ENCODE data around the gene CLCN1.
"Not testable (repeated sequence)": the region's sequence is repeated elsewhere in the genome, so short reads cannot be mapped to it uniquely, and the experiment has no call there.

CLCN1 gene

DNA sequence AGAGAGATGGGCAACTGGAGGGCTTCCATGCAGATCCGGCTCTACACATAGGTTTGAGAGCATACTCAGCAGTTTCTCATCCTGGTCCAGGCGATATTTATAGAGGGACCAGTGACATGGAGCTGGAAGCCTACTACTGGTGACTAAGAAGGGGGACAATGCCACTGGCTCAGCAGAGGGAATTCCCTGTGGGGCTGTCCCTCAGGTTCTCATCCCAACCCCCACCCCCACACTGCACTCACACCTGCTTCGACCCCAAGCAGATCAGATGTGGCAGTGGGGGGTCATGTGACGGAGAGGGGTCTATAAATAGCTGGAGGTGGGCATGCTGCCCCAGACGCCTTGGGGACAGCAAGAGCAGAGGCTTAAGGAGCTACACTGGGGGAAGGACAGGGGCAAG is at the start of gene CLCN1:
TSS of gene CLCN1 (plus strand) at position 336 of the 400 bp plus-strand sequence. CDS start 102 bp downstream, outside the sequence.
- no peak for DNase-seq

DNA sequence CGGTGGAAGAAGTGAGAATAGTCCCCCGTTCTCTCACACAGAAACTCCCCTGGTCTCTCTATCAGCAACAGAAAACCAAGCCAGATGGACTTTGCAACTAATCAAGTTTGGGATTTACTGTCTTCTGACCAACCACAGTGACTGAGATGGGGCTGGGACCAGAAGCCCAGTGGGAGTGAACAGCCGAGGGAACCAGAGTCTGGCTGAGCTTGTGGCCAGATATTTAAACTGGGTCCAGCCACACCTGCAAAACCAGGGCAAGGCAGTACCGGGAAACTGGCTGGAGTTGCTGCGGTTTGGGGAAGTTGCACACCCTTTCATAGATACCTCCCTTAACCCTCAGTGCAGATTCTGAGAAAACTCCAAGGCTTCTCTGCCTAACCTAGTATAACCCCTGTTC is 46.7 kb upstream of the CLCN1 start:
- no peak for DNase-seq

DNA sequence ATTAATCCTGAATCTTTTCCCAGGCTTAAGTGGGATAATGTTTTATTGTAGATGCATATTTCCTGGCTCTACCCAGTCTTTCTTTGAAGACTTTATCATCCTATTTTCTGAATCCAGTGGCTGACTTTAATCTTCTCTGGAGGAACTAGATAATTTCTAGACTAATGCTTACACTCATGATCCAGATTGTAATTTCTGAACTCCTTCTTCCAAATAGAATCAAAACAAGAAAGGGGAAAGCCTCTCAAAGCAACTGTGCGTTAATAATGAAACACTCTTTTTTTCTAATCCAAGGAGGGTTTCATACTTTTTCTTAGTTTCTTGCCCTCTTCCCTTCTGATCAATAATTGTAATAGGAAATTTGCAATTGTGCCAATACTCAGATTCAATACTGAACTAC is 44.7 kb upstream of the CLCN1 start:
- no peak for DNase-seq

DNA sequence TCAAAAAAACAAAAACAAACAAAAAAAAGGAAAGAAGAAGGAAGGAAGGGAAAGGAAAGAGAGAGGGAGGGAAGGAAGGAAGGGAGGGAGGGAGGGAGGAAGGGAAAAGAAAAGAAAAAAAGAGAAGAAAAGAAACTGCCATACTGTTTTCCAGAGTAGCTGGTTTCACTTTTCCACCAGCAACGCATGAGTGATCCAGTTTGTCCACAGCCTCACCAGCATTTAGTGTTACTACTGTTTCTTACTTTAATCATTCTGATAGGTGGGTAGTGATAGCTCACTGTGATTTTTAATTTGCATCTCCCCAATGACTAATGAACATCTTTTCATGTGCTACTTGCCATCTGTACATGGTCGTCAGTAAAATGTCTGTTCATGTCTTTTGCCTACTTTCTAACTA is 43.0 kb upstream of the CLCN1 start:
- DNase-seq: no peak

DNA sequence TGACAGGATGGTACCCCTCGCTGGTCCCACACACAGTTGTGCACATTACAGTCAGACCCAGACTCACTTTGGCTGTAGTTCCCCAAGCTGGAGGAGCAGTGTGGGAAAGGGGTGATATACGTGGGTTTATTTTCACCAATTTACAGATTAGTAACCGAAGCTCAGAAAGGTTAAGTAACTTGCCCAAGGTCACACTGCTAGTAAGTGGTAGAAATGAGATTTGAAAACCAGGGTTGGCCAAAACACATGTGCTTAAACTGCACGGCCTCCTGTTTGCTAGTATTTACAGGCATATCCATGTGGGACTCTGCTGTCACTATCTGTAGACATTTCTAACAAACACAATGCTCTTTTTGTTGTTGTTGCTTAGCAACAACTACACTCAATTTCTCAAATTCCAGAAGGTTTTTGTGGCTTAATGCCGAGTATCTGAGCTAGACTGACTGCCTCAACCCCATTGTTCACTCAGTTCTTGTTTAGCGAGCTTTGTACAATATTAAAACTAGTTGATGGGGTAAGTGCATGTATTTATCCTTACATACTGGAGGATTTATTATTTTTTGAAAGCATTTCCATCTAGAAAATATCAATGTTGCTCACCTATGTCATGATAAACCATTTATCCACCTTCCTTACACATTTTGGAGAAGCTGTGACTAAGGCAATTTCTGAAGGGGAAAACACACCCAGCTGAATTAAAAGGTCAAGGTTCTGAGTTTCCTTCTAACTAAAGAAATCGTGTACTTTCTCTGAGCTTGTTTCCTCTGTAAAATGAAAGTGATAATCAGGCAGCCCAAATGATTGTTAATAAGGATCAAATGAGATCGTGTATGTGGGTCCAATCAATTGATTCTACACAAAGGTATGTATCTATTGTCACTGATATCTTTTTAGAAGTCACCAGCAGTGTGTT is 36.5 kb upstream of the CLCN1 start:
- DNase-seq: no peak

DNA sequence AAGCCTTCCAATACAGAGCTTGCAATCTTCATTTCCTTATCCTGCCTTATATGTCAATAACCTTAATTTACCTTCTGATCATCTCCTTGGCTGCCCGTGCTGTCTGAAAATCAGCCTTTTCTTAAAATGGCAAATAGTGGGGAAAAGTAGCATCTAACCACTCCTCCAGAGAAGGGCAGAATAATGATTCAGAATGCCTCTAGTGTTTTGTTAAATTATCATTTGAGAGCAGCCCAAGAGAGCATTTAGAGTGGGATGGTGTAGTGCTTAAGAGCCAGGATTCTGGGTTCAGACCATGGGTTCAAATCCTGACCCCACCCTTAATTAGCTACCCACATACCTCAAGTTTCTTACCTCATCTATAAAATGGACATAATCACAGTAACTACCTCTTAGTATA is 35.8 kb upstream of the CLCN1 start:
- DNase-seq: no peak

DNA sequence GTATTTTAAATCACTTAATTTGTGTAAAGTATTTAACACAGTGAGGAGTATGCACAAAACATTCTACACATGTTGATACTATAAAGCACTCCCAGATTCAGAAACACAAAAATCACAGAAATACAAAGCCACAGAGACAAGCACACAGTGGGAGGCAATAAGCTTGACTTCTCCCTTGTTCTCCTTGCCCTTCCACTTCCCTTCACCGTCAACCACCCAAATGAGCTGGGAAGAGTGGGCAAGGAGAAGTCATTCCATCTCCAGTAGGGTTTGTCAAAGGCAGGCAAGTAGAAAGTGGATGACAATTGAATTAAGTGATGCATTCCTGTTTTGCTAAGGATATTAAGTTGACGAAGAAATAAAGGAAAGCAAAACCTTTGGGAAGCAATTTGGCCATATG is 35.3 kb upstream of the CLCN1 start:
- no peak for DNase-seq

DNA sequence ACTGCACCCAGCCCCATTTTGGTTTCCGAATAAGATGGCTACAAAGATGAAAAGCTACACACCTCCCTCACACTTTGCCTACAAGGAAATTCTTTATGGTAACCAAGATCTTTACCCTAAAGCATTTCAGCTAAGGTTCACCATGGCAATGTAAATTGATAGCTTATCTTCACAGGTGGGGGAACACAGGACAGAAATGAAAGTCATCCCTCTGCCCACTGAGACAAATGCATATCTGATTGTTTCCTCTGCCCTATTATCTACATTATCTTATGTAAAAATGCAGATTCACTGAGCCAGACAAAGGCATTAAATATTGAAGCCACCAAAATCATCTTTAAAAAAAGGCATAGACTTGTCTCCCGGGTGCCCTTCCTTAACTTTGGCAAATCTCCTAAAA is 34.4 kb upstream of the CLCN1 start:
- DNase-seq: no peak

DNA sequence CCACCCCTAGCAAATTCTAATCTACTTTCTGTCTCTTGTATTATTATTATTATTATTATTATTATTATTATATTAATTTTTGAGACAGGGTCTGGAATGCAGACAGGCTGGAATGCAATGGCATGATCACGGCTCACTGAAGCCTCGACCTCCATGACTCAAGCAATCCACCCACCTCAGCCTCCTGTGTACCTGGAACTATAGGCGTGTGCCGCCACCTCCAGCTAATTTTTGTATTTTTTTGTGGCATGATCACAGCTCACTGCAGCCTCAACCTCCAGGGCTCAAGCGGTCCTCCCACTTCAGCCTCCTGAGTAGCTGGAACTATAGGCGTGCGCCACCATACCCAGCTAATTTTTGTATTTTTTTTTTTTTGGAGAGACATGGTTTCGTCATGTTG is 33.8 kb upstream of the CLCN1 start:
- no peak for DNase-seq

DNA sequence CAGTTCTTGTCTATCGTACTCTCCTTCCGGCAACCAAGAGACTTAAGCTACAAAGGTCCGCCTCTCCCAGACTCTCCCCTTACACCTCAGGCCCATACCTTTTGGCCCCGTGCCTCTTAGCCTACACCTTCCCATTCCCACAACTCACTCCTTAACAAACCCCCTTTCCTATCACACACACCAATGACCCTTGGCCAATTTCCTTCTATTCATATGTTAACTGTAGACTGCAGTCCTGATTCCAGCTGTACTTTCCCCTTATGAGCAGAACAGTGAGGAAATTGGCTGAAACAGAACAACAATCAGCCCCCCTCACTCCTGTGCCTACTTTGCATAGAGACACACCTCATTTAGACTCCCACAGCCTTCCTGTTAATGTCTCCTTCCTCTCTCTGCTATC is 32.5 kb upstream of the CLCN1 start:
- no peak for DNase-seq

DNA sequence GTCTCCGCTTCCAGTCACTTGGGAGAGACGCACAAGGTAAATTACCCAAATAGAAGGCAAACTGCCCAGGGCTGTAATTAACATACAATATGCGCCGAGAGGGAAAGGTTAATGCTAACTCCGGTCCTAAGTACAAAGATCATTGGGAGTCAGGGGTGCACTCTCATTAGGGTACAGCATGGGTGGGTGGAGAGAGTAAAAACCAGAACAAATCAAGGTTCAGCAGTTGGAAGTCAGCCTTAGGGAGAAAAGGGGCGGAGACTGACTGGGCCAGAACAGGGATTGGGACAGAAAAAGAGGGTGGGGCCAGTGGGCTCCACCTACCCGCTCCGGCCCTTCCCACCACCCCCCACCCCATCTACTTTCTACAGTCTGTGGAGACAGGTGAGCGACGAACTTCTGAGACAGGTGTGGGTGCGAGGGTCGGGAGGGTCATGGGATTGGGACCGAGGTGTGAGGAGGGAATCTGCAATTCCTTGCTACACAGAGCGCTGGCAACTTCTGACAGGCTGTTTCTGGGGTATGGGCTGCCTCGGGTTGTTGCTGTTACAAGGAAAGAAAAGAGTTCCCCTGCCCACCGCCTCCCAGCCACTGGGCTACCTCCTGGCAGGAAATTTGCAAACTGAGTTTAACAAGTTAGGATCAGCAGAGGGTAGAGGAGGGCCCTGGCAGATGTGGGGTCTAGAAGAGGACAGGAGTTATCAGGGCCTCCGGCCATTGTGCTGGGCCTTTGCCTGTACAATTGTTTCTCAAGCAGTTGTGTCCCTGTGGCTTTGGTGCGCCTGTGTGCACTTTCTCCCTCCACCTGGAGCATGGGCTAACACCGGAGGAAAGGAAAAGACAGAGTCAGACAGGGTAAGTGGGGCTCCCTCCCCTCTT is 31.1 kb upstream of the CLCN1 start, which contains the start of gene TMEM139:
TSS of gene TMEM139 (plus strand) at position 368 of the 879 bp plus-strand sequence. CDS start 1,000 bp downstream, outside the sequence.
- DNase-seq: peak; percentile 8

DNA sequence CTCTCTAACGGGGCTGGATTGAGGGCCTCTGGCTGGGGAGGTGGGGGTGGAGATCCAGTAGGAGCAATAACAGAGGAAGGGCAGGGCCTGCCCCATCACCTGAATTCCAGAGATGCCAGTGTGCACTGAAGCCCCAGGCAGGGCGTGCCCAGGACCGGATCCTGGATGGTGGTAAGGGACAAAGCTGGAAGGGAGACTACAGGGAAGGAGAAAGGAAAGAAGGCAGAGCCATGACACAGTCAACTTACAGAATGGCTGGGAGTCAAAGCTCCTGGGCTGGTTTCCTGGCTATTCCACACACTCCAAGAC is 30.5 kb upstream of the CLCN1 start:
- no peak for DNase-seq

DNA sequence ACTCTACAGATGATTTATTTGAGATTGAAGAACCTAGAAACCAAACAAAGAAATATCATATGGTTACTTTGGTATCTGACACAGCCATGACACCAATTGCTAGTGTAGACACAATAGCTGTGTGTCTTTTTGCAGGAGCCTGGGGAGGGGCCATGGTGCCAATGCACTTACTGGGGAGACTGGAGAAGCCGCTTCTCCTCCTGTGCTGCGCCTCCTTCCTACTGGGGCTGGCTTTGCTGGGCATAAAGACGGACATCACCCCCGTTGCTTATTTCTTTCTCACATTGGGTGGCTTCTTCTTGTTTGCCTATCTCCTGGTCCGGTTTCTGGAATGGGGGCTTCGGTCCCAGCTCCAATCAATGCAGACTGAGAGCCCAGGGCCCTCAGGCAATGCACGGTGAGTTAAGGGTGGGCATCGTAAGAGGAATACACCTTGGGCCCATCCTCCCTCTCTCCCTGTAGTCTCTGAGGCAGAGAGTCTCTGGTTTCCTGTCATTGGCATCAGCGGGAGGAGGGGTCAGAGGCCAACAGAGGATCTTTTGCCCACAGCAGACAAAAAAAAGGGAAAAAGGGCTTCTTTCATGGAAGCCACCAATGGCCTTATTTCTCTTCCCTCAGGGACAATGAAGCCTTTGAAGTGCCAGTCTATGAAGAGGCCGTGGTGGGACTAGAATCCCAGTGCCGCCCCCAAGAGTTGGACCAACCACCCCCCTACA is 29.9 kb upstream of the CLCN1 start:
- DNase-seq: no peak

DNA sequence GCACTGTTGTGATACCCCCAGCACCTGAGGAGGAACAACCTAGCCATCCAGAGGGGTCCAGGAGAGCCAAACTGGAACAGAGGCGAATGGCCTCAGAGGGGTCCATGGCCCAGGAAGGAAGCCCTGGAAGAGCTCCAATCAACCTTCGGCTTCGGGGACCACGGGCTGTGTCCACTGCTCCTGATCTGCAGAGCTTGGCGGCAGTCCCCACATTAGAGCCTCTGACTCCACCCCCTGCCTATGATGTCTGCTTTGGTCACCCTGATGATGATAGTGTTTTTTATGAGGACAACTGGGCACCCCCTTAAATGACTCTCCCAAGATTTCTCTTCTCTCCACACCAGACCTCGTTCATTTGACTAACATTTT is 29.4 kb upstream of the CLCN1 start:
- DNase-seq: no peak

DNA sequence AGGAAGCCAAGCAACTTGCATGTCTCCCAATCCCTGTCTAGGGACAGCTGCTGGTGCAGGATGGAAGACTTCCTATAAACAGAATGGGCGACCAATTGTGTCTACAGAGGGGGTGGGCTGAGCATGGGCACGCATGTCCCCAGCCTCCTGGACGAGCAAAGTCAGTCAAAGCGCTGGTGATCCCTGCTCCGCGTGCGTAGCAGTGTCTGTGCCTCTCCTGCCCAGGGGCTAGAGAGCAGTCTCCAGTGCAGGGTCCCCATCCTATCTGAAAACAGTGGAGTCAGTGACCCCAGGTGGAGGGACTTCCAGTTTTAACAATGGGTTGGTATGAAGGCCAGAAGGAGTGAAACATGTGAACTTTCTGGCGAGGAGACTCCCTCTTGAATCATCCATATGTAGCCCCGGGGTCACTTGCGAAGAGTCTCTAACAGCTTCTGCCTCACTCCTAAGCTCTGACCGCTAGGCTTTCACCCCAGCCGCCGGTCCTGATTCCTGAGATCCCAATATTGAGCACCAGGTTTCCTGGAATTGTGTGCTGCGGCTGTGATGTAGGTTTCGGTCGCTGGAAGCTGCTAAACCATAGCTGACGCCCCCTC is 28.5 kb upstream of the CLCN1 start:
- no peak for DNase-seq

DNA sequence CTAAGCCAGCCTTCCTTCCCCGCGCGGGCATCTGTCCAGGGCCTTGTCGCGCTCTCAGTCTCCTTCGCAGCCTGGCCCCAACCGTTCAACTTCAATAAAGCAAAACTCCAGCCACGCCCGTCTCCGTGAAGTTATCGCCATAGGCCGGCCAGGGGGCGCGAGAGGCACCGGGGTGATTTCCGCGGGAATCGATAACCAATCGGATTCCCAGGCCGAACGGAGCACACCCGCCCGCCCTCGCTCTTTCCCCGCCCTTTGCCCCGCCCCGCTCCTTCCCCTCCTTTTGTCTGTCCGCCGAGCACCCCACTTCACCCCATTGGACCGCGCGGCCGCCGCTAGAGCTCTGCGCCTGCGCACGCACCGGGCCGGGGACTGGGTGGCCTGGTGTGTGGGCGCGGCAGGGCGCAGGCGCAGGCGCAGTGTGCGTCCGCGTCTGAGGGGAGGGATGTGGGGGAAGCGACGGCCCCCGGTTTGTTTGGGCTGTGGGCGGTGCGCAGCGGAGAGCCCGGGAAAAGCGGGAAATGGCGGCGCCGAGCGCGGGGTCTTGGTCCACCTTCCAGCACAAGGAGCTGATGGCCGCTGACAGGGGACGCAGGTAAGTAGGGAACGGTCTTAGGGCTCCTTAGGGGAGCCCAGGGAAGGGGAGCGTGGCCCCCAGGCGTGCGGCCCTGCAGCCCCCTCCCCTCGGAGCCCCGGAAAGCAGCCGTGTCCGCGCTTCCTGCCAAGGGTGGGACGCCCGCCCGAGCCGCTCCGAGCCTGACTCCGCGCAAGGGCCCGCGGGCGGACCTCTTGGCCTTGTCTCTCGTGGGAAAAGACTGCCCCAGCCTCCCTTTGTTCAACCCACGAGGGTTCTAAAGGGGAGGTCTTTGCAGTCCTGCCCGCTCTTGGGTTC is 27.7 kb upstream of the CLCN1 start, which contains the start of gene CASP2:
TSS of gene CASP2 (plus strand) at position 417 of the 892 bp plus-strand sequence. CDS start at position 522, 105 bp downstream.
- DNase-seq: peak; percentile 91

DNA sequence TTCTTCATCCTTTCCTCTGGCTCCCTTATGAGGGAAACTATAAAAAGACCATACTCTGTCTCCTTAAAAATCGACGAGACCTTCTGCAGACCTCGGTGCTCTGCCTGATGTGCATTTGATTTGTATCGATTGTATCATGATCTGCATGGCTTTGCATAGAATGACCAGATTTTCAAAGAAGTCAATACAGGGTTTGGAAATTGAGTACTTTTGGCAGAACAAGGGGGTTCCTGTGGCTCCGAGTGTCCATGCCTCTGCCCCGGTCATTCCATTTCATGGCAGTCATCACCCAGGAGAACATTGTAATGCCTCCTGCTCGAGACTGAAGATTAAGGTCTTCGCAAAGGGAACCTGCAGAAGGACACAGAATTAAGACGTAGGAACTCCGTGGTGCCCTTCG is 27.1 kb upstream of the CLCN1 start:
- DNase-seq: no peak

DNA sequence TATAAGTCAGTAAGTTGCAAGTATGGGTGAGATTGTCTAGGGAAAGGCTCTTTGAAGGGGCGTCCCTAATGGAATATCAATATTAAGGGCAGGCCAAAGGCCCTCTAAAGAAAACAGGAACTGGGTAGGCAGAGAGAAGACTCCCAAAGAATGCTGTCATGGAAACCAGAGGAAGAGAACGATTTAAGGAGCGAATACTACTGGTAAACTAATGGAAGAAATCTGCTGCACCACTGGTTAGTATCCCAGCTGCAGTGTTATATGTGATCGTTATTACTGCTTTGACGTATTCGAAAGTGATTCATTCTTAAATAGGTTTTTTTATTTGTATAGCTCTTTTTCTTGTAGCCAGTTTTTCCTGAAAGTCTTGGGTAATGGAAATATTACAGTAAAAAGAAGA is 26.5 kb upstream of the CLCN1 start:
- no peak for DNase-seq

DNA sequence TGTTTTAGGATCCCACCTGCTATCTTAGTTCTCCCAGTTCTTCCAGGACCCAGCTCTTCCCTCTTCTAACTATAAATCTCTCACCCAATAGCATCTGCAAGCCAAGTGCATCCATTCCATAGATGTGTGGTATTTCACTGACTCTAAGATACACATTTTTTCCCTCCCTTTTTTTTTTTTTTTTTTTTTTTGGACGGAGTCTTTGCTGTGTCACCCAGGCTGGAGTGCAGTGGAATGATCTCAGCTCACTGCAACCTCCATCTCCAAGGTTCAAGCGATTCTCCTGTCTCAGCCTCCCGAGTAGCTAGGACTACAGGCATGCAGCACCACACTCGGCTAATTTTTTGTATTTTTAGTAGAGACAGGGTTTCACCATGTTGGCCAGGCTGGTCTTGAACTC is 26.0 kb upstream of the CLCN1 start:
- DNase-seq: not testable (repeated sequence)

DNA sequence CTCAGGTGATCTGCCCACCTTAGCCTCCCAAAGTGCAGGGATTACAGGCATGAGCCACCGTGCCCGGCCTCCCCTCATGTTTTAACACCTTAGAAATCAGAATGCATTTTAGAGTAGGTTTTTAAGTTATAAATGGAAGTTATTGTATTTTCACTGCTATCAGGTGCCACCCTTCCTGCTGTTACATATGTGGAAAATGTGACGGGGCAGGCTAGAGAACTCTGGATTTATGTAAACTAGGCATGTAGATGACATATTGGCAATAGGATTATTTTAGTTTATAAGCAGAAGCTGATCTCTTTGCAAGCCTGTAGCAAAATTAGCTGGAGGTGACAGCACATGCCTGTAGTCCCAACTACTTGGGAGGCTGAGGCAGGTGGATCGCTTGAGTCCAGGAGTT is 25.6 kb upstream of the CLCN1 start:
- DNase-seq: no peak

DNA sequence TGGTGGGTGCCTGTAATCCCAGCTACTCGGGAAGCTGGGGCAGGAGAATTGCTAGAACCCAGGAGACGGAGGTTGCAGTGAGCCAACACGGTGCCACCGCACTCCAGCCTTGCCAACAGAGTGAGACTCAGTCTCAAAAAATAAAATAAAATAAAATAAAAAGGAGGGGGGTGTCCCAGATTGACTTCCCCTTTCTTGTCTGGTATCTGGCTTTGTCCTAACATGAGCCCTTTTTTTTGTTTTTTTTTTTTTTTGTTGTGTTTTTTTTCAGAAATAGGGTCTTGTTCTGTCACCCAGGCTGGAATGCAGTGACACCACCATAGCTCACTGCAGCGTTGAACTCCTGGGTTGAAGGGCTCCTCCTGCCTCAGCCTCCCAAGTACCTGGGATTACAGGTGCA is 23.0 kb upstream of the CLCN1 start:
- DNase-seq: no peak

DNA sequence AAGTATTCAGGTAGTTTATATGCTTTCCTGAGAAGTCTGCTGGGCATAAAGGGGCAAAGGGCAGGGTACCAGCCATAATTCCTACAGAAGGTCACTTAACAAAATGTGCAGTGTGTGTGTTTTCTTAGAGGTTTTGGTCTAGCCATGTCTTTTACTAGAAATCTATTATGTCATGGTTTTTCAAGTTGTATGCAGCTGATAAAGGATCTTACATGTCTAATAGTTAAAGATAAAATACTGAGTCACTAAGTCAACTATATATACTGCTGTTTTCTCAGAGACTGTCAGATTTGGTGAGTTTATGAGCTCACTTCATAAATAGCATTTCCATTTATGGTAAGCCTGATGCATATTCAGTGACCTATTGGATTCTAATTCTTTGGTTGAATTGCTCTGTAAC is 20.0 kb upstream of the CLCN1 start:
- DNase-seq: no peak
